SHP77 (cell line): ENCODE data around the gene SLMAP.
"Not testable (repeated sequence)": the region's sequence is repeated elsewhere in the genome, so short reads cannot be mapped to it uniquely, and the experiment has no call there.

Experiments used
- DNase-seq, 2 experiments: peaks; one replicate each; lab custom pipeline; 2025; lab: John Stamatoyannopoulos, UW

The SLMAP gene

GRCh38 chr3:57794501-57794900 lies 38.4 kb downstream of the SLMAP start:
- DNase-seq, result no peak

GRCh38 chr3:57794951-57795350 lies 38.8 kb downstream of the SLMAP start:
- DNase-seq, result no peak

- no peak for DNase-seq
Measured at GRCh38 chr3:57796261-57796660, 40.2 kb downstream of the SLMAP start.

- no peak for DNase-seq
Measured at GRCh38 chr3:57797701-57798487, 41.8 kb downstream of the SLMAP start.

GRCh38 chr3:57803647-57804081 lies 47.6 kb downstream of the SLMAP start:
- DNase-seq, result no peak

- no peak for DNase-seq
Measured at GRCh38 chr3:57805266-57805665, 49.2 kb downstream of the SLMAP start.

- no peak for DNase-seq
Measured at GRCh38 chr3:57805674-57806073, 49.6 kb downstream of the SLMAP start.

- DNase-seq, result not testable (repeated sequence)
Measured at GRCh38 chr3:57806195-57806594, 50.1 kb downstream of the SLMAP start.

GRCh38 chr3:57808961-57809608 lies 53.0 kb downstream of the SLMAP start:
- no peak for DNase-seq

- DNase-seq, result no peak
Measured at GRCh38 chr3:57809609-57809968, 53.5 kb downstream of the SLMAP start.

GRCh38 chr3:57810048-57810447 lies 53.9 kb downstream of the SLMAP start:
- no peak for DNase-seq

GRCh38 chr3:57810471-57811137 lies 54.5 kb downstream of the SLMAP start:
- no peak for DNase-seq

GRCh38 chr3:57815036-57815435 lies 58.9 kb downstream of the SLMAP start:
- DNase-seq, result no peak

GRCh38 chr3:57816471-57817095 lies 60.5 kb downstream of the SLMAP start:
- no peak for DNase-seq

GRCh38 chr3:57818772-57819171 lies 62.7 kb downstream of the SLMAP start:
- DNase-seq, result no peak

- peak in 1 of 2 experiments; percentile 13 for DNase-seq
Measured at GRCh38 chr3:57820479-57820878, 64.4 kb downstream of the SLMAP start.

GRCh38 chr3:57821765-57822164 lies 65.7 kb downstream of the SLMAP start:
- DNase-seq, result no peak

- no peak for DNase-seq
Measured at GRCh38 chr3:57822686-57823085, 66.6 kb downstream of the SLMAP start.

- no peak for DNase-seq
Measured at GRCh38 chr3:57825116-57825515, 69.0 kb downstream of the SLMAP start.

- no peak for DNase-seq
Measured at GRCh38 chr3:57826245-57826951, 70.3 kb downstream of the SLMAP start.

- DNase-seq, result no peak
Measured at GRCh38 chr3:57826952-57827723, 71.0 kb downstream of the SLMAP start.
